Measurements from ENCODE around the gene SHOC1. TPM values are rescaled to one million over a fixed set of nuclear protein-coding genes. Genes with fewer than 3 reads are reported as not detected.
A peak's percentile ranks its signal among the peaks of the same experiment; 100 is the strongest.

Gene SHOC1
- total RNA-seq, 1 experiment from 2014 or later, result 1.1 TPM

DNA sequence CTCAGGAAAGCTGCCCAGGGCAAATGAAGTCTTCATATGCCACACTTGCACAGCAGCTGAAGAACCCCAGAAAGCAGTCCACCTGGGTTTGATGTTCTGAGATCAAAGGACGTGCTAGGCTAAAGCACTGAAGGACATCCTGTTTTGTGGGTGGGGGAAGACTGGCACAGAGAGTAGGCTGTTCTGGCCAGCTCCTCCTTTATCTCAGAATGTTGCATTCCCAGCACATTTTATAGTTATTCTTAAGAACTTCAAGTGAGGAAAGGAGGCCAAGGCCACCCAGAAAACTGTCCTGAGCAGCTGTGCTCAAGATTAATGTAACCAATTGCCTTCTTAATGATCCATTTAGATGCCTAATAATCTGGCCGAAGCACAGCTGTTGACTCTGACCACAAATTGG lies 10.9 kb downstream of the SHOC1 start:
- ChIA-PET RAD21 (ENCODE audit: low non-redundant PET in 1 of 2, low total read pairs in 2 of 2, uncharacterized antibody in 2 of 2, unreplicated experiment in 2 of 2) (no interaction called here), CTCF (no interaction called here), POLR2A (no interaction called here)
- Histone ChIP-seq H3K27ac (ENCODE audit: low read depth, low read length) (no peak overlapping the region), H3K4me1 (ENCODE audit: control insufficient read depth in 1 of 2, insufficient read depth in 2 of 2, low read length in 2 of 2) (no peaks in the 10 kb centered on the region), H3K9ac (ENCODE audit: low read length) (no peak overlapping the region), H2AFZ (ENCODE audit: low read depth, low read length, poor library complexity, severe bottlenecking) (no peak overlapping the region), H3K9me2 (ENCODE audit: insufficient read depth) (no peaks in the 10 kb centered on the region), H3K4me3 (replicated peaks in 1 of 2; ENCODE audit: low read depth in 1 of 2, low read length in 2 of 2) (no peak overlapping the region), H3K9me3 (ENCODE audit: control insufficient read depth in 1 of 2, insufficient read depth in 1 of 2, low read depth in 1 of 2, low read length in 2 of 2) (no peaks in the 10 kb centered on the region), H3K79me2 (ENCODE audit: insufficient read depth, low read length) (no peaks in the 10 kb centered on the region), H3K36me3 (ENCODE audit: control insufficient read depth in 1 of 2, insufficient read depth in 2 of 2, low read length in 2 of 2) (no peaks in the 10 kb centered on the region), H3K27me3 (ENCODE audit: insufficient read depth, low read length) (no peaks in the 10 kb centered on the region), H3K4me2 (ENCODE audit: low read length) (no peak overlapping the region), H4K20me1 (ENCODE audit: insufficient read depth) (no peaks in the 10 kb centered on the region)
- DNase-seq (ENCODE audit: low read depth, low spot score) (no peak), ATAC-seq (no peak)
- peak; percentile 18 for TF ChIP-seq TCF7L2 (IDR thresholded peaks at IDR 0.05; ENCODE audit: borderline replicate concordance, extremely low read depth, insufficient read depth, insufficient read length)
- no peak for TF ChIP-seq POLR2AphosphoS5 (IDR thresholded peaks at IDR 0.05; ENCODE audit: low read depth, low read length)
- intact Hi-C loops (cut with micrococcal nuclease), result no loop called here
- BruUV-seq (replicated peaks), result no TSS peak

DNA sequence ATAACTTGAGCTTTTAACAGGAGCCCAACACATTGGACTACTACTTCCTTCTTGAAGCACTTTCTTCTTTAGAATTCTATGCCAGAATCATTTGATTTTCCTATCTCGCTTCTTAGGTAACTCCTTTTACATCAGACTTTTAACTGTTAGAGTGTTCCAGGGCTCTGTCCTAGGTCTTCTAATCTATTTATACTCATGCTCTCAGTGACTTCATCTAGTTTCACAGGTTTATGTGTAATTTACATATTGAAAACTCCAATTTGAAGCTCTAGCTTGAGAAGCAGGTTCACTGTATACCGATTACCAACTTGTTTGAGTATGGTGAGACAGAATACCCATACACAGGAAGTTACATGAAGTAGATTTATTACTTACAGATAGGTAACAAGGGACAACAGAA lies 11.3 kb downstream of the SHOC1 start:
- Histone ChIP-seq H3K9ac (ENCODE audit: low read length) (no peak overlapping the region), H3K4me3 (replicated peaks in 1 of 2; ENCODE audit: low read depth in 1 of 2, low read length in 2 of 2) (no peak overlapping the region), H3K4me2 (ENCODE audit: low read length) (no peak overlapping the region), H3K9me3 (ENCODE audit: control insufficient read depth in 1 of 2, insufficient read depth in 1 of 2, low read depth in 1 of 2, low read length in 2 of 2) (no peaks in the 10 kb centered on the region), H3K79me2 (ENCODE audit: insufficient read depth, low read length) (no peaks in the 10 kb centered on the region), H3K27ac (ENCODE audit: low read depth, low read length) (no peak overlapping the region), H3K9me2 (ENCODE audit: insufficient read depth) (no peaks in the 10 kb centered on the region), H4K20me1 (ENCODE audit: insufficient read depth) (no peaks in the 10 kb centered on the region), H2AFZ (ENCODE audit: low read depth, low read length, poor library complexity, severe bottlenecking) (no peak overlapping the region), H3K27me3 (ENCODE audit: insufficient read depth, low read length) (no peaks in the 10 kb centered on the region), H3K36me3 (ENCODE audit: control insufficient read depth in 1 of 2, insufficient read depth in 2 of 2, low read length in 2 of 2) (no peaks in the 10 kb centered on the region), H3K4me1 (ENCODE audit: control insufficient read depth in 1 of 2, insufficient read depth in 2 of 2, low read length in 2 of 2) (no peaks in the 10 kb centered on the region)
- POLR2A ChIA-PET, result no interaction called here
- RAD21 ChIA-PET (ENCODE audit: low non-redundant PET in 1 of 2, low total read pairs in 2 of 2, uncharacterized antibody in 2 of 2, unreplicated experiment in 2 of 2), result no interaction called here
- CTCF ChIA-PET, result no interaction called here
- TF ChIP-seq SIN3A (IDR thresholded peaks at IDR 0.05; ENCODE audit: low read depth), result no peak
- TF ChIP-seq CEBPB (IDR thresholded peaks at IDR 0.05; ENCODE audit: low read depth), result no peak
- no peak for TF ChIP-seq ZFX (IDR thresholded peaks at IDR 0.05)
- TF ChIP-seq ATF3 (IDR thresholded peaks at IDR 0.05), result no peak
- no peak for TF ChIP-seq YY1 (IDR thresholded peaks at IDR 0.05; ENCODE audit: extremely low read depth, insufficient replicate concordance, low read depth, low read length)
- no peak for TF ChIP-seq EZH2phosphoT487 (IDR thresholded peaks at IDR 0.05; ENCODE audit: borderline replicate concordance)
- TF ChIP-seq POLR2A (IDR thresholded peaks at IDR 0.05; ENCODE audit: borderline replicate concordance, extremely low read depth, insufficient read depth, insufficient read length), result no peak
- TF ChIP-seq, protein P1, sequence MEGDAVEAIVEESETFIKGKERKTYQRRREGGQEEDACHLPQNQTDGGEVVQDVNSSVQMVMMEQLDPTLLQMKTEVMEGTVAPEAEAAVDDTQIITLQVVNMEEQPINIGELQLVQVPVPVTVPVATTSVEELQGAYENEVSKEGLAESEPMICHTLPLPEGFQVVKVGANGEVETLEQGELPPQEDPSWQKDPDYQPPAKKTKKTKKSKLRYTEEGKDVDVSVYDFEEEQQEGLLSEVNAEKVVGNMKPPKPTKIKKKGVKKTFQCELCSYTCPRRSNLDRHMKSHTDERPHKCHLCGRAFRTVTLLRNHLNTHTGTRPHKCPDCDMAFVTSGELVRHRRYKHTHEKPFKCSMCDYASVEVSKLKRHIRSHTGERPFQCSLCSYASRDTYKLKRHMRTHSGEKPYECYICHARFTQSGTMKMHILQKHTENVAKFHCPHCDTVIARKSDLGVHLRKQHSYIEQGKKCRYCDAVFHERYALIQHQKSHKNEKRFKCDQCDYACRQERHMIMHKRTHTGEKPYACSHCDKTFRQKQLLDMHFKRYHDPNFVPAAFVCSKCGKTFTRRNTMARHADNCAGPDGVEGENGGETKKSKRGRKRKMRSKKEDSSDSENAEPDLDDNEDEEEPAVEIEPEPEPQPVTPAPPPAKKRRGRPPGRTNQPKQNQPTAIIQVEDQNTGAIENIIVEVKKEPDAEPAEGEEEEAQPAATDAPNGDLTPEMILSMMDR (IDR thresholded peaks at IDR 0.05 in 2 of 3, conservative IDR thresholded peaks at IDR 0.05 in 1 of 3; ENCODE audit: borderline replicate concordance in 1 of 3, insufficient read depth in 1 of 3, low read depth in 2 of 3, low read length in 2 of 3), result no peak
- no peak for TF ChIP-seq SP1 (IDR thresholded peaks at IDR 0.05; ENCODE audit: low read depth)
- TF ChIP-seq SRF (IDR thresholded peaks at IDR 0.05; ENCODE audit: low read depth), result no peak
- TF ChIP-seq, protein P2, sequence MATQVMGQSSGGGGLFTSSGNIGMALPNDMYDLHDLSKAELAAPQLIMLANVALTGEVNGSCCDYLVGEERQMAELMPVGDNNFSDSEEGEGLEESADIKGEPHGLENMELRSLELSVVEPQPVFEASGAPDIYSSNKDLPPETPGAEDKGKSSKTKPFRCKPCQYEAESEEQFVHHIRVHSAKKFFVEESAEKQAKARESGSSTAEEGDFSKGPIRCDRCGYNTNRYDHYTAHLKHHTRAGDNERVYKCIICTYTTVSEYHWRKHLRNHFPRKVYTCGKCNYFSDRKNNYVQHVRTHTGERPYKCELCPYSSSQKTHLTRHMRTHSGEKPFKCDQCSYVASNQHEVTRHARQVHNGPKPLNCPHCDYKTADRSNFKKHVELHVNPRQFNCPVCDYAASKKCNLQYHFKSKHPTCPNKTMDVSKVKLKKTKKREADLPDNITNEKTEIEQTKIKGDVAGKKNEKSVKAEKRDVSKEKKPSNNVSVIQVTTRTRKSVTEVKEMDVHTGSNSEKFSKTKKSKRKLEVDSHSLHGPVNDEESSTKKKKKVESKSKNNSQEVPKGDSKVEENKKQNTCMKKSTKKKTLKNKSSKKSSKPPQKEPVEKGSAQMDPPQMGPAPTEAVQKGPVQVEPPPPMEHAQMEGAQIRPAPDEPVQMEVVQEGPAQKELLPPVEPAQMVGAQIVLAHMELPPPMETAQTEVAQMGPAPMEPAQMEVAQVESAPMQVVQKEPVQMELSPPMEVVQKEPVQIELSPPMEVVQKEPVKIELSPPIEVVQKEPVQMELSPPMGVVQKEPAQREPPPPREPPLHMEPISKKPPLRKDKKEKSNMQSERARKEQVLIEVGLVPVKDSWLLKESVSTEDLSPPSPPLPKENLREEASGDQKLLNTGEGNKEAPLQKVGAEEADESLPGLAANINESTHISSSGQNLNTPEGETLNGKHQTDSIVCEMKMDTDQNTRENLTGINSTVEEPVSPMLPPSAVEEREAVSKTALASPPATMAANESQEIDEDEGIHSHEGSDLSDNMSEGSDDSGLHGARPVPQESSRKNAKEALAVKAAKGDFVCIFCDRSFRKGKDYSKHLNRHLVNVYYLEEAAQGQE (IDR thresholded peaks at IDR 0.05; ENCODE audit: low read depth), result no peak
- TF ChIP-seq FOSL1 (IDR thresholded peaks at IDR 0.05; ENCODE audit: low read depth), result no peak
- TF ChIP-seq, protein P3, sequence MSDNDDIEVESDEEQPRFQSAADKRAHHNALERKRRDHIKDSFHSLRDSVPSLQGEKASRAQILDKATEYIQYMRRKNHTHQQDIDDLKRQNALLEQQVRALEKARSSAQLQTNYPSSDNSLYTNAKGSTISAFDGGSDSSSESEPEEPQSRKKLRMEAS (IDR thresholded peaks at IDR 0.05), result no peak
- TF ChIP-seq EZH2 (IDR thresholded peaks at IDR 0.05), result no peak
- TF ChIP-seq RAD21 (IDR thresholded peaks at IDR 0.05; ENCODE audit: low read depth), result no peak
- ATAC-seq, result no peak
- DNase-seq (ENCODE audit: low read depth, low spot score), result no peak
- intact Hi-C loops (cut with micrococcal nuclease), result no loop called here
- BruUV-seq (replicated peaks), result no TSS peak
